NCI-H748 (cell line): Measurements from ENCODE around the gene NDST1.

Experiments
- DNase-seq: peaks from one replicate; lab custom pipeline; 2025; ENCODE audit not compliant: unreplicated experiment; lab: John Stamatoyannopoulos, UW

Gene NDST1

GRCh38 chr5:150561571-150562275 is 53.8 kb downstream of the NDST1 start:
- no peak for DNase-seq

DNA sequence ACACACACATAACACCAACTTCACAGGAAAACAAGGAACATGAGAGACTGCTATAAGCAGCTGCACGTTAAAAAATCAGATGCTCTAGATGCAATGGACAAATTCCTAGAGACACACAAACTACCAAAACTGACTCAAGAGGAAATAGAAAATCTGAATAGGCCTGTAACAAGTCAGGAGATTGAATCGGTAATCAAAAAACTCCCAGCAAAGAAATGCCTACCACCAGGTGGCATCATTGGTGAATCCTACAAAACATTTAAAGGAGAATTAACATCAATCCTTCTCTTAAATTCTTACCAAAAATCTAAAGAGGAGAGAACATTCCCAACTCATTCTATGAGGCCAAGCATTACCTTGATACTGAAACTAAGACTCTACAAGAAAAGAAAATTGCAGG is 54.9 kb downstream of the NDST1 start:
- peak; percentile 28 for DNase-seq

GRCh38 chr5:150565868-150566267 is 57.9 kb downstream of the NDST1 start:
- no peak for DNase-seq

DNA sequence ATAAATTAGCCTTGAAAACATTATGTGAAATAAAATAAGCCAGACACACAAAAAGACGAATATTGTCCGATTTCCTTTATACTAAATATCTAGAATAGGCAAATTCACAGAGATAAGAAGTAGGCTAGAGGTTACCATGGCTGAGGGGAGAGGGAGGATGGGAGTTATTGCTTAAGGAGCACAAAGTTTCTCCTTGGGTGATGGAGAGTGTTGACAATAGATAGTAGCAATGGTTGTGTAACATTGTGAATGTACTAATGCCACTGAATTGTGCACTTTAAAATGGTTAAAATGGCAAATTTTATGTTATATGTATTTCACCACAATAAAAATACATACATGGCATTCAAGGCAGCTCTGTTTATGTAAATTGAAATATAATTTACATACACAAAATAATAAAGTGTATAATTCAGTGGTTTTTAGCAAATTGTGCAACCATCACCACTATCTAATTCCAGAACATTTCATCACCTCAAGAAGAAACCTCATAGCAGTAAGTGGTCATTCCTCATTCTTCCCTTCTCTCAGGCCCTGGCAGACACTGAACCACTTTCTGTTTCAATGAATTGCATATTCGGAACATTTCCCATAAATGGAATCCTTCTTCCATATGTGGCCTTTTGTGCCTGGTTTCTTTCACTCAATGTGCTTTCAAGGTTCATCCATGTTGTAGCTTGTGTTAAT is 59.2 kb downstream of the NDST1 start:
- DNase-seq = no peak

GRCh38 chr5:150568663-150569062 is 60.7 kb downstream of the NDST1 start:
- DNase-seq = no peak

- DNase-seq = no peak
Measured at GRCh38 chr5:150570333-150570732, 62.4 kb downstream of the NDST1 start.

- no peak for DNase-seq
Measured at GRCh38 chr5:150571836-150572235, 63.9 kb downstream of the NDST1 start.

DNA sequence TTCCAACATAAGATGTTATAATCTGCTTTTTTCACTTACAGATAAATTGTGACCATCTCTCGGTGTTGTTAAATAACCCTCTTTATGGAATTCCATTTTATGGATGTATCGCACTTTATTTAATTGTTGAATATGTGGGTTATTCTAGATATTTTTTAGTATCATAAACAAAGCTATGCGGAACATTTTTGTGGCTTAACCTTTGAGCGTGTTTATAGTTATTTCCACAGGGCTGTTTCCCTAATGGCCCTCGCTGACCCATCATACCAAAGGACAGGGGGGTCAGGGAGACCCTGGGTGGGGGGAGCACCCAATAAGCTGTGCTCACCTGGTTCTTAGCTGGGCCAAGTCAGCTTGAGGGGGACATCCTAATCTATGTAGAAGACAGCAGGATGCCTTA is 65.3 kb downstream of the NDST1 start:
- DNase-seq = no peak

GRCh38 chr5:150573867-150574817 is 66.2 kb downstream of the NDST1 start:
- DNase-seq = no peak

- no peak for DNase-seq
Measured at GRCh38 chr5:150574818-150575547, 67.1 kb downstream of the NDST1 start.

DNA sequence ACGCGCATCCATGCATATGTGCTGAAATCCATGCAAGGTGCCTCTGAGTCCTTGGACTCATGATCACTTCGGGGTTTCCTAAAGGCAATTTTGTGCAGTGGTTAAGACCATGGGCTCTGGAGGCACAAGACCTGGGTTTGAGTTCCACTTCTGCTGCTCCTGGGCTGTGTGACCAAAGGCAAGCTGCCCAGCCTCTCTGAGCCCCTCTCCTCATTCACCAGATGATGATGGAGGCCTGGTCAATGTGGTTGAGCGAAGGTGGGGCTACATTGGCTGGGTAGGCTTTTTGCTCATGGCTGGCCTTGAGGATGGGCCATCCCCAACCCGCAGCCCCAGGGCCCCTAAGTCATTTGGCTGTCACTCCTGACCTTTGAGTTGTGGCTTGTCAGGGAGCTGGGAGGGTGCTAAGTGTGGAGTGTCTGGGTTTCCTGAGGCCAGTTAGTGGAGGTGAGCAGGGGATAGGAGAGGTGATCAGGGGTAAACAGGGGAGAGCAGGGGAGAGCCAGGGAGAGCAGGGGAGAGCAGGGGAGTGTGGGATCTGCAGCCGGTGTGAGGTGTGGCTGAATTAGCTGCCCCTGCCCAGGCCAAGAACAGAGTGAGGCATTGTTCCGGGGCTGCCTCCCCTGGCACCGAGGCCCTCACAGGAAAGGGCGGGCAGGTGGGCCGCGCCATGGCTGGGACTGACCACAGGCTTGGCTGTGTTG is 68.0 kb downstream of the NDST1 start:
- no peak for DNase-seq

GRCh38 chr5:150576449-150576949 is 68.6 kb downstream of the NDST1 start:
- DNase-seq = no peak

DNA sequence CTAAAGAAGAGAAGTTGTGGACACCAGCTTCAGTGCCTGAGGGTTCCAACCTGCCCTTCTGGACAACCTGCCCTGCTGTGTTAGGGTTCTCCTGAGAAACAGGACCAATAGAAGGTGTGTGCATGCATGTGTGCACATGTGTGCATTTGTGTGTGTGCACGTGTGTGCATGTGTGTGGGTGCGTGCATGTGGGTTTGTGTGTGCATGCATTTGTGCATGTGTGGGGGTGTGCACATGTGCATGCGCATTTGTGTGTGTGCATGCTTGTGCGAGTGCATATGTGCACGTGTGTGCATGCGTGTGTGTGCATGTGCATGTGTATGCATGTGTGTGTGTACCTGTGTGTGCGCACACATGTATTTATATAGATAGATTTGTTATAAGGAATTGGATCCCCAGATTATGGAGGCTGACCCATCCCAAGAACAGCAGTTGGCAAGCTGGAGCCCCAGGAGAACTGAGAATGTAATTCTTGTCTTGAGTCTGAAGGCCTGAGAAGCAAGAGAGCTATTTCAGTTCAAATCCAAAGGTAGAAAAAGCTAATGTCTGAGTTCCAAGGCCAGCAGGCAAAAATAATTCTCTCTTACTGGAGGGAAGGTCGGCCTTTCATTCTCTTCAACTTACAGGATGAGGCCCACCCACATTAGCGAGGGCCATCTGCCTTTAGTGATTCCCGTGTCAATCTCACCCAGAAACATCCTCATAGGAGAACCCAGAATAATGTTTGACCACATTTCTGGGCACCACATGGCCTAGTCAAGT is 69.6 kb downstream of the NDST1 start:
- DNase-seq = no peak

DNA sequence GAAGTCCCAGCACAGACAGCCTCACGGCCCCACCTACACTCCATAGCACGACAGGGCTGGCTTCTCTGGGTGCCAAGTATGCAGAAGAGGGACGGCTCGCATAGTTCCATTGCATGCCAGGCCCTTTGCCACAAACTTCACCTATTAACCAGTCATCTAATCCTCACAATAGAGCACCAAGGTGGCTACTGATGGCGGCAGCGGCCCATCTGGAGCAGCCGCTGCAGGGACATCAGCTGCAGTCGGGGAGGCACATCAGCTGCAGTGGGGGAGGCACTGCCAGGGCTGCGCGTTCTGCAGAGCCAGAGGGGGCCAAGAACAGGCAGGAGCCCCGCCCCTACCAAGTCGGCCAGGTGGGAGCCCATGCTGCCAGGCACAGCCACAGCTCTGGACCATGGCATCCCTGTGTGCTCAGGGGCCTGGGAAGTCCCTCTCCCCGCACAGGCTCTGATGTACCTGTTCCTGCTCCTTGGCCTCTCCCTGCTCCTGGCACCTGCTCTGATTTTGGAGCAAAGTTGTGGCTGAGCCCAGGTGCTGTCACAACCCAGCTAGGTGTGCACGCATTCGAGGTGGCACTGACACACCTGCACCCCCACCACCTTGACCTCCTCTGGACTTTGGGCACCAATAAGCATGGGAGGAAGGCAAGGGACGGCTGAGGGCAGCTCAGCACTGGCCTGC is 71.0 kb downstream of the NDST1 start:
- no peak for DNase-seq

DNA sequence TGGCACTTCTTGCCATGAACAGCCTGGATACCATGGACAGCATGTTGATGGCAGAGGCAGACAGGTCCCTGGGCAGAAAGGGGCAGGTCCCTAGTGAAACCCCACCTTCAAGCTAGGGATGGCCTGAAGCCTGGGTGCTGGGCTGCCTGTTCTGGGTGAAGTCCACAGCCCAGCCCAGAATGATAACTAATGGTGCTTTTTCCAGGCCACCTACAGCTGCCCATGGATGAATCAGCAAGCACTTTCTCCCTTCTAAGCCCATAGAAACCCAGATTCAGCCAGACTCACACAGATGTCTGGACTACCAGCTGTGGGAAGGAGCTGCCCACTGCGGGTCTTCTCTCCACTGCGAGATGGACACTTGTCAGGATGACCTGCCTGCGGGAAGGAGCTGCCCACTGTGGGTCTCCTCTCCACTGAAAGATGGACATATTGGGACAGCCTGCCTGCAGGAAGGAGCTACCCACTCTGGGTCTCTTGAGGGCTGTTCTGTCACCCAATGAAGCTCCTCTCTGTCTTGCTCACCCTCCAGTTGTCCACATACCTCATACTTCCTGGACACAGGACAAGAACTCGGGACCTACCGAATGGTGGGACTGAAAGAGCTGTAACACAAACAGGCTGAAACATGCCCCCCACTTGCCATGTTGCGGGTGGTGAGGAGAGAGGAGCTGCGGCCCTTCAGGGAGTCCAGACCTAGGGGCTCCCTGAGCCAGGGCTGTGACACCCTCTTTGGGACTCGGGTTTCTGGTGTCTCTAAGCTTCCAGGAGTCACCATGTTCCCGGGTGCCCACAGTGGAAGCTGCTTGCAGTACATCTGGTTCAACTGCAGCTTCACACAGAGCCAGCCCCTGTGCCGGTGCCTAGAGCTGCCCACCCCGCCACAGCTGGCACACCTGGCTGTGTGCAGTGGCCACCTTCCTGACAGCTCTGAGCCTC is 71.8 kb downstream of the NDST1 start:
- no peak for DNase-seq

GRCh38 chr5:150580917-150581316 is 73.0 kb downstream of the NDST1 start:
- no peak for DNase-seq

DNA sequence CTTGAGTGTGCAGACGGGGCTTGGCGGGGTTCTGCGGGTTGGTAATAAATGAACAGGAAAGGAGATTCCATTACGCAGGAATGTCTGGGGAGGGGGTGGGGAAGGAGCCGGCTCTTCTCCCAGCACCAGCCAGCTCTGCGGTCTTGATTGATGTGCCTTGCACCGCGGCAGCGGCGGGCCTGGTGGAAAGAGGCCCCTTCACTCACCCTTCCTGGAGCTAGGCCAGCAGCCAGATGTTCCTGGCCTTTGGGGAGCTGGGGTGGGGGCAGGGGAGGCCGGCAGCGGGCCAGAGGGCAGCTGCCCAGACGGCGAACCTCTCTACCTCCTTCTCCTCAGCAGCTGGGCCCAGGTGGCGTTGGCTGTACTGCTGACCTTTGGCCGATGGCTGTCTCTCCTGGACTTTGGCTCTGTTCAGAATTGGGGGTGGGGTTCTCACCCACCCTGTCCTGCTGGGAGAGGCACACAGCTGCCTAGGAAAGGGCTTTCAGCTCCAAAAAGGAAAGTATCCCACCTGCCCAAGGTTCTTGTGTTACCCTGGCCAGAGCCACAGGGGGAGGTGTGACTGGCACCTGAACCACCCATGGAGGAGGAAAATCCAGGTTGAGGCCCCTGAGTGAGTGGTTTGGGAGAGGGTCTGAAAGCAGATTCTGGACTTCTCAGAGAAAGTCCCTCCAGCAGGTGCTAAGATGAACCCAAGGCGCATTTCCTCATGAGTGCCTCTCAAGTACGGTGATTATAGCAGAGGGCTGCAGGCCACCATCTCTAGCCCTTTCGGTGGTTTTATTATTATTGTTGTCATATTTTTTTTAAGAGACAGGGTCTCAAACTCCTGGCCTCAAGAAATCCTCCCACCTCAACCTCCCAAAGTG is 74.5 kb downstream of the NDST1 start:
- DNase-seq = no peak
